ENCODE data around the gene BRD8.
"Not testable (repeated sequence)": the region's sequence is repeated elsewhere in the genome, so short reads cannot be mapped to it uniquely, and the experiment has no call there.

The BRD8 gene, protein sequence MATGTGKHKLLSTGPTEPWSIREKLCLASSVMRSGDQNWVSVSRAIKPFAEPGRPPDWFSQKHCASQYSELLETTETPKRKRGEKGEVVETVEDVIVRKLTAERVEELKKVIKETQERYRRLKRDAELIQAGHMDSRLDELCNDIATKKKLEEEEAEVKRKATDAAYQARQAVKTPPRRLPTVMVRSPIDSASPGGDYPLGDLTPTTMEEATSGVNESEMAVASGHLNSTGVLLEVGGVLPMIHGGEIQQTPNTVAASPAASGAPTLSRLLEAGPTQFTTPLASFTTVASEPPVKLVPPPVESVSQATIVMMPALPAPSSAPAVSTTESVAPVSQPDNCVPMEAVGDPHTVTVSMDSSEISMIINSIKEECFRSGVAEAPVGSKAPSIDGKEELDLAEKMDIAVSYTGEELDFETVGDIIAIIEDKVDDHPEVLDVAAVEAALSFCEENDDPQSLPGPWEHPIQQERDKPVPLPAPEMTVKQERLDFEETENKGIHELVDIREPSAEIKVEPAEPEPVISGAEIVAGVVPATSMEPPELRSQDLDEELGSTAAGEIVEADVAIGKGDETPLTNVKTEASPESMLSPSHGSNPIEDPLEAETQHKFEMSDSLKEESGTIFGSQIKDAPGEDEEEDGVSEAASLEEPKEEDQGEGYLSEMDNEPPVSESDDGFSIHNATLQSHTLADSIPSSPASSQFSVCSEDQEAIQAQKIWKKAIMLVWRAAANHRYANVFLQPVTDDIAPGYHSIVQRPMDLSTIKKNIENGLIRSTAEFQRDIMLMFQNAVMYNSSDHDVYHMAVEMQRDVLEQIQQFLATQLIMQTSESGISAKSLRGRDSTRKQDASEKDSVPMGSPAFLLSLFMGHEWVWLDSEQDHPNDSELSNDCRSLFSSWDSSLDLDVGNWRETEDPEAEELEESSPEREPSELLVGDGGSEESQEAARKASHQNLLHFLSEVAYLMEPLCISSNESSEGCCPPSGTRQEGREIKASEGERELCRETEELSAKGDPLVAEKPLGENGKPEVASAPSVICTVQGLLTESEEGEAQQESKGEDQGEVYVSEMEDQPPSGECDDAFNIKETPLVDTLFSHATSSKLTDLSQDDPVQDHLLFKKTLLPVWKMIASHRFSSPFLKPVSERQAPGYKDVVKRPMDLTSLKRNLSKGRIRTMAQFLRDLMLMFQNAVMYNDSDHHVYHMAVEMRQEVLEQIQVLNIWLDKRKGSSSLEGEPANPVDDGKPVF

DNA sequence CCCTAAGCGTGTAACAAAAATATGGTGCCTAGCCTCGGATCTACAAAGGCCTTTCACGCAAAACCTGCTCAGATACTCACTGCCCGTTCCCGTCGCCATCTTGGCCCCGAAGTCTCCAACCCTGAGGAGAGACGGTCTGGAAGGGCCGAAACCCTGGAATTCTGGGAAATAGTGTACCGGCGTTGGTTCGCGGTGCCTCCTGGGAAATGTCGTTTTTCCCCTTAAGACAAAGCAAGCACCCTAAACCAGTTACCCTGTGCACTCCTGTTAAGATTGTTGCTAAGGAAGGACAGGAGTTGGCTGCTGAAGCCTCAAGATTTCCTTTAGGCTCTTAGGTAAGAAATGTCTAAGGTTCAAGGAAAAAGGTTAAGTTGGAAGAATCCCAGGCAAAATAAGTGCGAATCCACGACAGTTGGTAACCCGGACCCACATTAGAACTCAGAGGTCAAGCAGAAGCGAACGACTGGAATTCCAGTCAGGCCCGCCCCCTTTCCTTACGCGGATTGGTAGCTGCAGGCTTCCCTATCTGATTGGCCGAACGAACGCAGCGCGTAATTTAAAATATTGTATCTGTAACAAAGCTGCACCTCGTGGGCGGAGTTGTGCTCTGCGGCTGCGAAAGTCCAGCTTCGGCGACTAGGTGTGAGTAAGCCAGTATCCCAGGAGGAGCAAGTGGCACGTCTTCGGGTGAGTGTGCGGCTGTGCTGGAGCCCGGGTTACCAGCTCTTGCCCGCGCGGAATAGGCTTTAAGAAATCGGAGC, at the start of gene BRD8, which contains the start of gene KIF20A:
Gene BRD8 (minus strand): TSS at position 115 of the 761 bp plus-strand sequence. CDS start 16 bp downstream, at position 99.
Gene KIF20A (plus strand): TSS at position 597 of the 761 bp plus-strand sequence. CDS start 569 bp downstream, outside the sequence.
- peak; percentile 93 for DNase-seq

DNA sequence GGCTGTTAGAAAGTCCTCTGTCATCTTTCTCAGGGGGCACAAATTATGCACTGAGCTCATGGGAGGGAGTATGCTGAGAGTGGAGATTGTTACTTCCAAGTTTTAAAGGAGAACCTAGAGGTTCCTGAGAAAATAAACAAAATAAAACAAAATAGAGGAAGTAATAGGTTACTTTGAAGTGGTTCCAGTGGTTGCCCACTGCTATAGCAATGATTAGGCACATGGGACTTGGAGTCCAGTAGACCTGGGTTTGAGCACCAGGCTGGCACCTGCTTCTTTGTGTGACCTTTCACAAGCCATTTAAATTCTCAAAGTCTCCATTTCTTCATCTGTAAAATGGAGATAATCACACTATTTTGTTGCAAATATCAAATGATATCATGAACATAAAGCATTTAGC, 48.5 kb upstream of the BRD8 start:
- DNase-seq: no peak

DNA sequence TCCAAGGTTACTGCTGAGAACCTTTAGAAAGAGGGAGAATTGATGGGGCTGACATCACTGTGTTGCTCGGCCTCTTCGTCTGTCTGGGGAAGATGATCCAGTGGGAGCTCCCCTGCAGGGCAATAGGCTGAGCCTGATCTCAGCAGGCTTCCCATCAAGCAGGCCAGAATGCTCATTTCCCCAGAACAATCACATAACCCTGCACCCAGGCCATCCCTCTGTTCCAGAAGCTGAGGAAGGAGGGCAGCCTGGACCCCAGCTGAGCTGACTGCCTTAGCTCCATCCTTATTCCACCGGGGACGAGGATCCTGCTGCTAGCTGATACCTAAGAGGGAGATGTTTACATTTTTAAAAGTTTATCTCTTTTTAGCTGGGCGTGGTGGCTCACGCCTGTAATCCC, 46.3 kb upstream of the BRD8 start:
- DNase-seq: no peak

DNA sequence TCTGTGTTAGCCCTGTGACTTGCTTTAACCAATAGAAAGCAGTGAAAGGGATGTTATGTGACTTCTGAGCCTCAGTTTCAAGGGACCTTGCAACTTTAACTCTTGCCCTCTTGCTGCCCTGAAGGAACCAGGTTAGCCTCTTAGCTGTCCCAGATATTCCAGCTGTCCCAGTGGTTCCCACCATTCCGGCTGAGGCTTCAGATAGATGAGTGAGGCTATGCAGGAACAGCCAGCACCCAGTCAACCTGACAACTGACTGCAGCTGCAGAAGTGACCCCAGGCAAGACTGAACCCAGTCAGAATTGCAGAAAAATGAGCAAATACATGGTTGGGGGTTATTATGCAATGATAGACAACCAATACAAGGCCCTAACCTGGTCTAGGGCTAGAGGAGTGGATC, 45.1 kb upstream of the BRD8 start:
- no peak for DNase-seq

DNA sequence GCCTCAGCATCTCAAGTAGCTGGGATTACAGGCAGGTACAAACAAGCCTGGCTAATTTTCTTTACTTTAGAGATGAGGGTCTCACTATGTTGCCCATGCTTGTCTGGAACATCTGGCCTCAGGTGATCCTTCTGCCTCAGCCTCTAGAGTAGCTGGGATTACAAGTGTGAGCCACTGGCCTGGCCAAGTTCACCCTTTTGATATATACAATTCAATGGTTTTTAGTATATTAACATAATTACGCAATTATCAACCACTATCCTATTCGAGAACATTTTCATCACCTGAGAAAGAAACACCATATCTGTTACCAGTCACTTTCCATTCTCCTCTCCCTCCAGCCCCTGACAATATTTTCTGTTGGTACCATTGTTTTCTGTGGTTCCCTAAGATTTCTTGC, 38.4 kb upstream of the BRD8 start:
- DNase-seq: no peak

DNA sequence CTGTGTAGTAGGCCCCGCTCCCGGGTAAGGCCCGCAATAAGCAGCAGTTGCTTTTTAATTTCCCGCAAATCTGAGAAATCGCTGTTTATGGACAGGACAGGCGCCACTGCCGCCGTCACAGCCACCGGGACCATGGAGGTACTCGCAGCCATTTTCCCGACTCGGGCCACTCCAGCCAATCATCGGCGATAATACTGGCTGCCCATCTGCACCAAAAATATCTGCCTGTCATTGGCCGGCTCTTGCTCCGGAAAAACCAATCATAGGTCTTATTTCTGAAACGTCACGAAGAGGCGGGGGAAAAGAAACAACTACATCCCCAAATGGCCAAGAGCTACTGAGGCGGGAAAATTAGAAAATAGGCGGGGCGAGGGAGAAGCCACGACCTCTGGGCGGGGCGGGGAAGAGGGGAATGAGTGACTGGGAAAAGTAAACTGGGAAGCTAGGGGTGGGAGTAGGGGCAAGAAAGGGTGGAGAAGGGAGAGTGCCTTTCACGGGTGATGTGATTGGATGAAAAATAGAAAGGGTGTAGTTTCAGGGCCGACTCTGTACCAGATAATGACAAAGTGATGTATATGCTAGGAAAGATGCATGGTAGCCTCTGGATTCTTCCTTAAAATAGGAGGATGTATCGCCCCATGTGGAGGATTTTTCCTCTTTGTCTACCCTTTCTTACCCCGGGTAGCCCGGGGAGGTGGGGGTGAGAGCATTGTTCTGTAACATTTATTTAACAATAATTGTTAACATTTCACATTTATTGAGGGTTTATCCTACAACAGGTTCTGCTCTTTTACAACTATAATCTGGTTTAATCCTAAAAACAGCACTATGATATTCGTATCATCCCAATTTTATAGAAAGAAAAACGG, 35.0 kb upstream of the BRD8 start, which contains the start of gene CDC23:
Gene CDC23 (minus strand): TSS at position 163 of the 869 bp plus-strand sequence. CDS start 11 bp downstream, at position 152.
- peak; percentile 89 for DNase-seq

DNA sequence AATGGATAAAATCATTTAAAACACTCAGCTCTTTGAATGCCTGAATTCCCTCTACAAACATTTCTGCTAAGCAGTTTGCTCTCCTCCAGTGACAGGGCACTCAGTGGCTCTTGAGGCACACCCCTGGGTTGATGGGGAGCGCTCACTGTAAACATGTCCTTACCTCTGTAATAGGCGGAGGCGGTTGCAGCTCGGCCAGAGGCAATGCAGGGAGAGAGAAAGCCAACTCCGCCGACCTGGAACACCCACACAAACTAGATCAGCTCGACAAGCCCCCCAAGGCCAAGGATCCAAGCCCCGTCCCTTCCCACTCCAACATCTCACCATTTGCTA, 34.4 kb upstream of the BRD8 start:
- DNase-seq: peak; percentile 19

DNA sequence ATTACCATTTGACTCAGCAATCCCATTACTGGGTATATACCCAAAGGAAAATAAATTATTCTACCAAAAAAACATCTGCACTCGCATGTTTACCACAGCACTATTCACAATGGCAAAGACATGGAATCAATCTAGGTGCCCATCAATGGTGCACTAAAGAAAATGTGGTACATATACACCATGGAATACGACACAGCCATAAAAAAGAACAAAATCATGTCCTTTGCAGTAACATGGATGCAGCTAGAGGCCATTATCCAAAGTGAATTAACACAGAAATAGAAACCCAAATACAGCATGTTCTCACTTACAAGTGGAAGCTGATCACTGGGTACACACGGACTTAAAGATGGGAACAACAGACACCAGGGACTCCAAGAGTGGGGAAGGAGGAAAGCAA, 32.6 kb upstream of the BRD8 start:
- DNase-seq: no peak

DNA sequence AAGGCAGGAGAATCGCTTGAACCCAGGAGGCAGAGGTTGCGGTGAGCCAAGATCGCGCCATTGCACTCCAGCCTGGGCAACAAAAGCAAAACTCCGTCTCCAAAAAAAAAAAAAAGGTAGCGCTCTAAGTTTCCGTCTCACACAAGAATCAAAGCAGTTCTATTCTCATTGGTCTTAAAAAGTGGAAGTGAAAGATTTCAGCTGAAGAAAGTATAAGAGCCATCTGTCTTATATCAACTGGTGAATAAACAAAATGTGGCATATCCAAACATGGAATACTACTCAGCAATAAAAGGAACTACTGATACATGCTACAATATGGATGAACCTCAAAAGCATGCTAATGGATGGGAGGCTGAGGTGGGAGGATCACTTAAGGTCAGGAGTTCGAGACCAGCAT, 15.4 kb upstream of the BRD8 start:
- not testable (repeated sequence) for DNase-seq

DNA sequence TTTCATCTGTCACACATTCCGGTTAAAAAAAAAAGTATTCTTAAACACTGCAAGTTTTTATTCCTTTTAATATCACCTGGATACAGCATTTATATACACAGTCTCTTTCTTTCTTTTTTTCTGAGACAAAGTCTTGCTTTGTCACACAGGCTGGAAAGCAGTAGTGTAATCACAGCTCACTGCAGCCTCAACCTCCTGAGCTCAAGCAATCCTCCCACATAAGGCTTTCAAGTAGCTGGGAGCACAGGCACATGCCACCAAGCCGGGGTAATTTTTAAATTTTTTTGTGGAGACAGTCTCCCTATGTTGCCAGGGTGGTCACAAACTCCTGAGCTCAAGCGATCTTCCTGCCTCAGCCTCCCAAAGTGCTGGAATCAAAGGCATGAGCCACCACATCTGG, 14.4 kb upstream of the BRD8 start:
- no peak for DNase-seq

DNA sequence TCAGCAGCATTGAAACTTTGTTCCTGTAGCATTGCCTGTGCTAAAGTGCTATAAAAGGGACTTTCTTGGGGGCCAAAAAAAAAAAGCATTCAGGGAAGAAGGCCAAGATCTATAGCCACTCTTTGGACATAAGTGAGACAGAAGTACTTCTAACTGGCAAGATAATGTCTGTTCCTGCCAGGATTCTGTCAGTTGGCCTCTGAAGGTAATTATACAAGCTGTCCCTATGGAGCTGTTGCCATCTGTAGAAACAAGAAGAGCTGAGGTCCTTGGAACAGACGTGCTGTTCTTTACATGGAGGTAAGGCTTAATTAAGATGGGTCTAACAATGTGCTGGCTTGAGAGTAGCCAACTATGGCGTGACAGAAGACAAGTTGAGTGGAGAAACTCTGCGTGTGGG, 10.2 kb upstream of the BRD8 start:
- DNase-seq: no peak

DNA sequence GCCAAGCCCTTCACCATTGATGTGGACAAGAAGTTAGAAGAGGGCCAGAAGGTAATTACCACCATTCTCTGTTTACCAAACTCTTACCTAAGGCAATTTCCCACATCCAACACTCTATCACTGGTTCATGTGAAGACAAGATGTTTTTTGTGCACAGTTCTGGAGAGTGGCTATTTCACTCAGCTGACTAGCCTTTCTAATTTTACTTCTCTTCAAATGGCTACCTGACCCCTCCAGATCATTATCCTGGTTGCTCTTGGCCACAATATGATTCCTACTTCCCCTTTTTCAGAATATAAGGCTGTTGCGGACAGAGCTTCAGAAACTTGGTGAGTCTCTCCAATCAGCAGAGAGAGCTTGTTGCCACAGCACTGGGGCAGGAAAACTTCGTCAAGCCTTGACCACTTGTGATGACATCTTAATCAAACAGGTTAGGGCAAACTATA, 7.6 kb upstream of the BRD8 start:
- DNase-seq: no peak

DNA sequence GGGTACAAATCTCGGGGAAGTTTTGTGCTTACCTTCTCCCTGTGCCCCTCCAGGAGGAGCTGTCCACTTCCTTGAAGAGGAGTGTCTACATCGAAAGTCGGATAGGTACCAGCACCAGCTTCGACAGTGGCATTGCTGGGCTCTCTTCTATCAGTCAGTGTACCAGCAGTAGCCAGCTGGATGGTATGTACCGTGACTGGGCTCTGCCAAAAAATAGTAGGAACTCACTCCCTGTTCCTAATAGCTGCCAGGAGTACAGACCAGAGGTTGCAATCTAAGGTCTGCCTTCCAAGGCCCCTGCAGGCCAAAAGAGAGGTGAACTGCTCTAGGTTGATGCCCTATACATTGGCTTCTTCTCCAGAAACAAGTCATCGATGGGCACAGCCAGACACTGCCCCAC, 4.4 kb upstream of the BRD8 start:
- DNase-seq: no peak

DNA sequence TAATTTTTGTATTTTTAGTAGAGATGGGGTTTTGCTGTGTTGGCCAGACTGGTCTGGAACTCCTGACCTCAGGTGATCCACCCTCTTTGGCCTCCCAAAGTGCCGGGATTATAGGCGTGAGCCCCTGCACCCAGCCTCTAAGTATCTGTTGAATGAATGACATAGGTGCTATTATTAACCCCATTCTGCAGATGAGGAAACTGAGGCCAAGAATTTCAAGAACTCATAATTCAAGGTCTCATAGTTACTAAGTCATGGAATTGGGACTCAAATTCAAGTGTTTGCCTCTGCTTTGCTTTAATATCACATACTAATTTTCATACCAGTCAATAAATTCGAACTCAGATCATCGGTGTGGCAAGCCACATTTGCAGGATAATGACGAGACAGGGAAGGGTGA, 2.4 kb upstream of the BRD8 start:
- DNase-seq: no peak

DNA sequence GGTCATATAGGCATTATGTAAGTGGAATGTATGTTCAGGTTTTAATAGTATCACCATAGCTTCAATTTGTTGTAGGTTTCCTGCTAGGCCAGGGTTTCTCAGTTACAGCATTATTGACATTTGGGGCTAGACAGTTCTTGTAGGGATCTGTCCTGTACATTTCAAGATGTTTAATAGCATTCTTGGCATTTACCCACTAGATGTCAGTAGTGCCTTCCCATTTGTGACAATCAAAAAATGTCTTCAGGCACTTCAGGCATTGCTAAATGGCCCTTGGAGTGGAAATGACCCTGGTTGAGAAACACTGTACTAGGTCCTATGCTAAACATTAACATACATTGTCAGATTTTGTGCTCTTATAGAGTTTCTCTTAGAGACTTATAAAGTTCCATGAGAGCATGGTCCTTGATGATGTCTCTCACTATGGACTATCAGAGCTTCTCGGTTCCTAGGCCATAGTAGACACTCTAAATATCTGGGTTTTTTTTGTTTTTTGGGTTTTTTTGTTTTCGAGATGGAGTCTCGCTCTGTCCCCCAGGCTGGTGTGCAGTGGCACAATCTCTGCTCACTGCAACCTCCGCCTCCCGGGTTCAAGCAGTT, 1.9 kb upstream of the BRD8 start:
- no peak for DNase-seq

DNA sequence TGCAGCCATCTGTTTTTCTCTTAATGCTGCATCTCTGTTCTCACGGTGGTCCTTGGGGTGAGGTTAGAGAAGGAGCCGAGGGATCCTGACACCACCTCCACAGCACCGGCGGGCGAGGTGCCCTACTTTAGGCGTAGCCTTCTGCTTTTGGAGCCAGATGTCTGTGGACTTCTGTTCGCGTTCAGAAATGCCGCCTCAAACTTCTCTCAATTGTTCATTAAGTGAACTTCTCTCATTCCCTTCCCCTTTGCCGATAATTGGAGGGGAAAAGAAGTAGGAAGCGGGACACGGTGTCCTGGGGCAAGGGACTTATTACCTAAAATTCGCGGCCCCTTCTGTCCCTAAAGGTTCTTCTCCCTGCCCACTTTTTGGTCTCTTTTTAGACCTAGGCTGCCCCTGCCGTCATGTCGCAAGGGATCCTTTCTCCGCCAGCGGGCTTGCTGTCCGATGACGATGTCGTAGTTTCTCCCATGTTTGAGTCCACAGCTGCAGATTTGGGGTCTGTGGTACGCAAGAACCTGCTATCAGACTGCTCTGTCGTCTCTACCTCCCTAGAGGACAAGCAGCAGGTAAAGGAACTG, 937 bp upstream of the BRD8 start:
- no peak for DNase-seq

DNA sequence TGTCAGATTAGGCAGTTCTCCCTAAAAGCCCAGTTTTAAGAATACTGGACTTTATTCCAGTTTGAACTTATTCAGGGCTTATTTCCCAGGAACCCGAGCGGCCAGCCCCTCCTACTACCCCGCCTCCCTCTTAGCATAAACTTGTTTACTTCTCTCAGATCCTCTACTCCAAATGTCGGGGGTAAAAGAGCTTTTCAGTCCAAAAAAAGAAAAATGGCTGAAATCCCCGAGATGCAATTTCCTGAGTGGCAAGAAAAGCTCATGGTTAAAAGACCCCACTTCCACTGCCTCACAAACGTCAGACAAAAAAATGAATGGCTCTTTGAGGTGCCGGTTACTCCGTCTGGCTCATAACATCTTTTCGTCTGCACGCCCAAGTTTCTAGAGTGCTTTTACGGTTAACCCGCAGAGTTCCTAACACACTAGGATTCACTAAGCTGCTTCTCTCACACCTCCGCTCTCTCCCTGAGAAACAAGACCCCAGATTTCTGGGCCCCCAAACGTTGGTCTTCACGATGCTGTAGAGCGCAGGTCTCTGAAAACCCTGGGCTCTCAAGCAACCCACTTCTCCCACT, 402 bp downstream of the BRD8 start:
- DNase-seq: peak; percentile 18

DNA sequence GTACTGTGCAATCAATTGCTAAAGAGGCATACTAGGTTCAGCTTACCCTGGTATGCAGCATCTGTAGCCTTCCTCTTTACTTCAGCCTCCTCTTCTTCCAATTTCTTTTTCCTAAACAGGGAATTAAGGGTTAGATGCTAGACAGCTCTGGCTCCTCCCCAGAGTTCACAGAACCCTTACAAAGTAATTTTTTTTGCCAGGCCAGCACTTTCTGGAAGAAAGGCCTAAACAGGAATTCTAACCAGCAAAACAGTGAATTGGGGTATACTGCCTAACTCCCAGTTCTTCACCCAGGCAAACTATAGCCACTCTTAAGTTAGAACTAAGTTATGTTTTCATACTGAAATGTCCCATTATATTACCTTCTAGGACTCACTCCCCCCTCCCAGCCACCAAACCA, 8.1 kb downstream of the BRD8 start:
- DNase-seq: no peak

DNA sequence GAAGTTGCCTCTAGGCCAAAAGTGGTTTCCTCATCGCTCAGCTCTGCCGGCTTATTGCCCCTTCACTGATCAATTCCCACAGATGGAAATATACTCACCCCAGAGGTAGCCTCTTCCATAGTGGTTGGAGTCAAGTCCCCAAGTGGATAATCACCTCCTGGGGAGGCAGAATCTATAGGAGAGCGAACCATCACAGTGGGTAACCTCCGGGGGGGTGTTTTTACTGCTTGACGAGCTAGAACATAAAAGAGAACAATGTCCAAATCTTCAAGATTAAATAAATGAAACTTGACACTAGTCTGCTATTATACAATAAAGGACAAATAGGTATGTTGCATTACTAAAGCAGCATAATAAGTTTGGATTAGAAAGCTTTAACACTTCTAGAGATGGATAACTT, 9.3 kb downstream of the BRD8 start:
- DNase-seq: no peak

DNA sequence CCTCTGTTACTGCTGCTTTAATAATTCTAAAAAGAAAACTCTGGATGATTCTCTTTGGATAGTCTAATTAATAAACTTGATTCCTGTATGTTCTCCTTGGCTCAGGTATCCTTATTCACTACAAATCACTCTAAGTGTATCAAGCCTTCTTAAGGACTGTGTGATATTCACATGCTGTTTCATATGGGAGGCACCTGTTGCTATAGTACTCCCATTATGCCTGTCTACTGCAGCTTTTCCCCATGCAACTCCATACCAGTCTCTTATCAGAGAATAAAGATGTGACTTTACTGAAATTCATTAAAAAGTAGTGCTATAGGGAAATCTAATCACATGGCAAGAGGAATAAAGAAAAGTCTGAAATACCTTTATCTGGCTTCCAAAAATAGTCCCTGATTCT, 14.7 kb downstream of the BRD8 start:
- no peak for DNase-seq
